H1 (cell line): Measurements from ENCODE around the gene KDM2A. TPM values are rescaled to one million over a fixed set of nuclear protein-coding genes. Genes with fewer than 3 reads are reported as not detected.

Experiments
- CTCF ChIA-PET: fragments of 300-600 bp; sonication (Branson Sonifier 250); formaldehyde crosslinking; loops from one replicate; lab custom pipeline; 2021; ENCODE audit not compliant: partially characterized antibody; lab: Charles Lee
- POLR2A ChIA-PET: fragments of 300-600 bp; sonication (Branson Sonifier 250); formaldehyde crosslinking; loops from one replicate; lab custom pipeline; 2021; ENCODE audit warnings: inconsistent platforms; ENCODE audit not compliant: partially characterized antibody; lab: Charles Lee
- DNase-seq, 2 experiments: peaks; one replicate each; pipeline versions ENCODE4 v3.0.0 to v3.0.0-alpha.2; 2010 to 2022; ENCODE audit warnings: low spot score in 2 of 2, low read depth in 1 of 2, mixed read lengths in 1 of 2
- FAIRE-seq: peaks from 2 replicates; lab custom pipeline; 2011; peaks lifted over from hg19 to GRCh38; lab: Jason Lieb, UNC
- H2AFZ ChIP-seq: 2 replicates; pipeline ENCODE4 v1.8.1; 2012; ENCODE audit warnings: low read length, inconsistent platforms
- H2AK5ac ChIP-seq: 2 replicates; pipeline ENCODE4 v1.6.1; 2013; ENCODE audit warnings: low read depth, low read length
- H2BK120ac ChIP-seq: replicated peaks from 2 replicates; pipeline ENCODE3; 2013; ENCODE audit warnings: low read depth, low read length, inconsistent platforms
- H2BK12ac ChIP-seq: 2 replicates; pipeline ENCODE4 v1.6.1; 2013; ENCODE audit warnings: low read depth, low read length
- H2BK15ac ChIP-seq: 2 replicates; pipeline ENCODE4 v1.6.1; 2013; ENCODE audit warnings: low read length
- H2BK20ac ChIP-seq: 2 replicates; pipeline ENCODE4 v1.6.1; 2013; ENCODE audit warnings: low read length
- H2BK5ac ChIP-seq: 2 replicates; pipeline ENCODE4 v1.6.1; 2013; ENCODE audit warnings: low read depth, low read length
- H3K14ac ChIP-seq: 2 replicates; pipeline ENCODE4 v1.6.1; 2013; ENCODE audit warnings: inconsistent platforms; ENCODE audit not compliant: insufficient read length
- H3K18ac ChIP-seq: 2 replicates; pipeline ENCODE4 v1.6.1; 2013; ENCODE audit warnings: low read length; ENCODE audit errors: extremely low read depth
- H3K23ac ChIP-seq: 2 replicates; pipeline ENCODE4 v1.6.1; 2013; ENCODE audit warnings: inconsistent platforms; ENCODE audit not compliant: insufficient read length
- H3K23me2 ChIP-seq: 2 replicates; pipeline ENCODE4 v1.6.1; 2013; ENCODE audit warnings: low read depth, low read length
- H3K27ac ChIP-seq: 2 replicates; pipeline ENCODE4 v1.6.1; 2011; ENCODE audit warnings: low read depth, low read length, inconsistent platforms
- H3K27me3 ChIP-seq, 4 experiments: replicated peaks in 1 of 4; 1 replicate in 1 of 4; 2 replicates in 3 of 4; pipeline versions ENCODE4 v1.6.1 to v1.8.1; 2011 to 2013; ENCODE audit warnings: low read length in 3 of 4, mild to moderate bottlenecking in 3 of 4, inconsistent platforms in 2 of 4, mixed read lengths in 2 of 4, moderate library complexity in 1 of 4; ENCODE audit not compliant: control insufficient read depth in 3 of 4, insufficient read depth in 3 of 4; ENCODE audit errors: extremely low read depth in 1 of 4
- H3K36me3 ChIP-seq, 4 experiments: 2 replicates each; pipeline versions ENCODE4 v1.6.1 to v1.8.1; 2011 to 2013; ENCODE audit warnings: mild to moderate bottlenecking in 4 of 4, low read length in 3 of 4, moderate library complexity in 2 of 4, control low read depth in 1 of 4, inconsistent platforms in 1 of 4; ENCODE audit not compliant: insufficient read depth in 4 of 4, control insufficient read depth in 2 of 4
- H3K4ac ChIP-seq: replicated peaks from 2 replicates; pipeline ENCODE3; 2013; ENCODE audit warnings: low read length, low read depth, mixed read lengths, inconsistent platforms; ENCODE audit not compliant: insufficient read length
- H3K4me1 ChIP-seq, 4 experiments: replicated peaks in 1 of 4; 1 replicate in 1 of 4; 2 replicates in 3 of 4; pipeline versions ENCODE4 v1.6.1 to v1.8.1; 2011 to 2013; ENCODE audit warnings: low read length in 3 of 4, inconsistent platforms in 2 of 4, mixed read lengths in 1 of 4; ENCODE audit not compliant: insufficient read depth in 4 of 4, control insufficient read depth in 3 of 4
- H3K4me2 ChIP-seq, 2 experiments: 2 replicates each; pipeline versions ENCODE4 v1.6.1 to v1.8.1; 2011 to 2013; ENCODE audit warnings: low read depth in 2 of 2, low read length in 2 of 2, control low read depth in 1 of 2, inconsistent platforms in 1 of 2, mild to moderate bottlenecking in 1 of 2; ENCODE audit not compliant: insufficient read depth in 1 of 2
- H3K4me3 ChIP-seq, 4 experiments: fragments of 200-600, 300-600 bp in 1 of 4; sonication (generic), shearing (Covaris generic), sonication (Bioruptor Twin) in 1 of 4; 2 replicates each; pipeline versions ENCODE4 v1.5.1 to v1.8.1; 2011 to 2016; ENCODE audit warnings: low read length in 4 of 4, low read depth in 3 of 4, control low read depth in 2 of 4, inconsistent platforms in 2 of 4, mild to moderate bottlenecking in 2 of 4, mixed read lengths in 1 of 4, moderate library complexity in 1 of 4; ENCODE audit not compliant: insufficient read depth in 2 of 4; ENCODE audit errors: extremely low read depth in 1 of 4
- H3K56ac ChIP-seq: replicated peaks from 2 replicates; pipeline ENCODE3; 2013; ENCODE audit warnings: low read depth, mild to moderate bottlenecking, mixed read lengths, low read length, inconsistent platforms; ENCODE audit not compliant: insufficient read length
- H3K79me1 ChIP-seq: 2 replicates; pipeline ENCODE4 v1.6.1; 2013; ENCODE audit warnings: low read depth, low read length, control low read depth
- H3K79me2 ChIP-seq, 2 experiments: 2 replicates each; pipeline versions ENCODE4 v1.6.1 to v1.8.1; 2012 to 2013; ENCODE audit warnings: low read length in 2 of 2, mild to moderate bottlenecking in 2 of 2, inconsistent platforms in 1 of 2; ENCODE audit not compliant: insufficient read depth in 2 of 2, control insufficient read depth in 1 of 2
- H3K9ac ChIP-seq, 4 experiments: replicated peaks in 1 of 4; 1 replicate in 1 of 4; 2 replicates in 3 of 4; pipeline versions ENCODE4 v1.6.1 to v1.8.1; 2011 to 2013; ENCODE audit warnings: low read depth in 3 of 4, low read length in 3 of 4, control low read depth in 2 of 4, mild to moderate bottlenecking in 2 of 4, moderate library complexity in 2 of 4, inconsistent platforms in 1 of 4; ENCODE audit errors: extremely low read depth in 1 of 4
- H3K9me3 ChIP-seq, 2 experiments: 2 replicates each; pipeline versions ENCODE4 v1.6.1 to v1.8.1; 2012 to 2013; ENCODE audit warnings: mild to moderate bottlenecking in 2 of 2, moderate library complexity in 2 of 2, control low read depth in 1 of 2, inconsistent platforms in 1 of 2, low read depth in 1 of 2, low read length in 1 of 2, mixed read lengths in 1 of 2; ENCODE audit not compliant: insufficient read depth in 2 of 2
- H4K20me1 ChIP-seq, 2 experiments: replicated peaks in 1 of 2; 2 replicates each; pipeline versions ENCODE3 to v1.8.1; 2011 to 2013; ENCODE audit warnings: inconsistent platforms in 2 of 2, low read length in 2 of 2, mild to moderate bottlenecking in 1 of 2; ENCODE audit not compliant: insufficient read depth in 2 of 2, control insufficient read depth in 1 of 2
- H4K5ac ChIP-seq: 2 replicates; pipeline ENCODE4 v1.6.1; 2013; ENCODE audit warnings: low read length, low read depth, mixed read lengths, inconsistent platforms; ENCODE audit not compliant: insufficient read length
- H4K8ac ChIP-seq: 2 replicates; pipeline ENCODE4 v1.8.0; 2013; ENCODE audit warnings: mild to moderate bottlenecking, moderate library complexity, low read length, inconsistent platforms; ENCODE audit not compliant: insufficient read depth; ENCODE audit errors: extremely low read depth
- H4K91ac ChIP-seq: replicated peaks from 2 replicates; pipeline ENCODE3; 2013; ENCODE audit warnings: low read length, mixed read lengths, inconsistent platforms; ENCODE audit not compliant: insufficient read length
- E2F6 ChIP-seq: IDR thresholded peaks from 2 replicates; pipeline ENCODE4 v1.6.1; 2012; ENCODE audit warnings: inconsistent platforms
- EP300 ChIP-seq, 2 experiments: IDR thresholded peaks; 1 replicate in 1 of 2; 2 replicates in 1 of 2; pipeline ENCODE4 v1.6.1; 2011 to 2012; ENCODE audit warnings: low read depth in 2 of 2, low read length in 2 of 2, mild to moderate bottlenecking in 2 of 2, borderline replicate concordance in 1 of 2, inconsistent platforms in 1 of 2, moderate library complexity in 1 of 2
- GABPA ChIP-seq: IDR thresholded peaks from 2 replicates; pipeline ENCODE4 v1.6.1; 2011; ENCODE audit warnings: mild to moderate bottlenecking, low read length, moderate library complexity, borderline replicate concordance; ENCODE audit not compliant: insufficient read depth
- KDM4A ChIP-seq: IDR thresholded peaks from one replicate; pipeline ENCODE4 v1.7.1; 2012; ENCODE audit warnings: low read depth, mild to moderate bottlenecking, moderate library complexity, low read length, inconsistent platforms; ENCODE audit not compliant: severe bottlenecking
- SIN3A ChIP-seq, 2 experiments: IDR thresholded peaks in 1 of 2; conservative IDR thresholded peaks in 1 of 2; 2 replicates each; pipeline ENCODE4 v1.6.1; 2011 to 2012; ENCODE audit warnings: low read length in 2 of 2, improper control_type of control experiment in 1 of 2, low read depth in 1 of 2, mild to moderate bottlenecking in 1 of 2
- TCF12 ChIP-seq: IDR thresholded peaks from 2 replicates; pipeline ENCODE4 v1.6.1; 2011; ENCODE audit warnings: low read depth, mild to moderate bottlenecking, low read length
- USF2 ChIP-seq: IDR thresholded peaks from 2 replicates; pipeline ENCODE4 v1.6.1; 2011; ENCODE audit warnings: low read length, improper control_type of control experiment
- ZNF274 ChIP-seq: IDR thresholded peaks from 2 replicates; pipeline ENCODE4 v1.7.0; 2012; ENCODE audit warnings: low read length, borderline replicate concordance; ENCODE audit errors: extremely low read depth
- WGBS, 2 experiments: shearing (Covaris generic) in 1 of 2; methylation state at CpG; one replicate each; pipeline versions ENCODE4 v1.1.6 to v1.1.7; 2013 to 2015; ENCODE audit warnings: low lambda C conversion rate in 2 of 2, mixed read lengths in 2 of 2, inconsistent platforms in 1 of 2, low coverage in 1 of 2, missing lambda C conversion rate in 1 of 2; ENCODE audit not compliant: insufficient replicate concordance in 2 of 2, insufficient coverage in 1 of 2, insufficient read length in 1 of 2; ENCODE audit errors: extremely low coverage in 1 of 2, missing lambda C conversion rate in 1 of 2; 5-methylcytosine and 5-hydroxymethylcytosine counted together
- polyA plus RNA-seq, 7 experiments: library from polyadenylated mRNA; depleted of rRNA in 3 of 7; stranded (reverse) in 5 of 7; unstranded in 2 of 7; fragments of >200 nt in 5 of 7; fragments of 200-250 nt in 2 of 7; gene quantifications; 1 replicate in 5 of 7; 2 replicates in 1 of 7; 4 replicates in 1 of 7; pipeline versions ENCODE4 v1.2.1 to v1.2.3, GENCODE V29; 2011 to 2013; ENCODE audit warnings: missing spikeins in 2 of 7, mixed read lengths in 2 of 7
- total RNA-seq: library from RNA; stranded (reverse); fragmentation: NEBNext Ultra II Directional; extraction: Animal tissue kit (Norgen Biotek cat#: 25700); gene quantifications from 2 replicates; pipeline ENCODE4 v1.2.1, GENCODE V29; 2021

Gene KDM2A
- total and polyA plus RNA-seq, 2 of the 8 experiments (the other 6 are each of a cell fraction or from before 2014, with no cell fraction given): 55.4 to 66.2 TPM

- Histone ChIP-seq H4K91ac (peak overlapping the region; percentile 76), H4K8ac (peak overlapping the region; percentile 4; the same call in 1 of the 2 replicates), H3K9me3 (no peaks in the 10 kb centered on the region), H2BK20ac (no peak overlapping the region), H2BK15ac (peak overlapping the region; percentile 61; the same call in 1 of the 2 replicates), H4K20me1 (peaks cover 0 to 11% of the 10 kb centered on the region in 2 experiments), H3K4me3 (peak overlapping the region; percentile 67 to 94 (median 74)), H3K79me1 (no peaks in the 10 kb centered on the region; the same call in 1 of the 2 replicates), H3K23me2 (peaks cover 19% of the 10 kb centered on the region; the same call in 1 of the 2 replicates), H3K79me2 (no peaks in the 10 kb centered on the region), H3K18ac (peak overlapping the region; percentile 90), H3K14ac (no peak overlapping the region), H3K27me3 (peaks cover 0 to 11% (median 7%) of the 10 kb centered on the region in 4 experiments; a peak in 5 of 7 replicates), H4K5ac (peak overlapping the region; percentile 59), H3K4me2 (peak overlapping the region; percentile 81 to 85), H2BK5ac (peak overlapping the region; percentile 85; the same call in 1 of the 2 replicates), H3K27ac (no peak overlapping the region), H3K23ac (no peak overlapping the region), H2BK12ac (no peak overlapping the region), H2AK5ac (no peak overlapping the region), H3K4ac (peak overlapping the region; percentile 74), H2BK120ac (no peak overlapping the region), H3K4me1 (peaks cover 0 to 20% (median 16%) of the 10 kb centered on the region in 4 experiments; a peak in 5 of 7 replicates), H3K56ac (peak overlapping the region; percentile 56), H3K9ac (peak overlapping the region in 2 of 4 experiments; percentile 26 to 41; a peak in 4 of 7 replicates), H2AFZ (no peak overlapping the region), H3K36me3 (peaks cover 0 to 14% (median 6%) of the 10 kb centered on the region in 4 experiments; a peak in 3 of 8 replicates)
- ChIA-PET POLR2A (interaction anchor here (0.9 to 9.7 kb wide), 14 partner anchors 11 to 183 kb away, joined by 3 to 106 read pairs (median 4); partner anchors contain the start of genes ANKRD13D, CORO1B and PPP1CA), CTCF (interaction anchor here (0.6 to 4.8 kb wide), 14 partner anchors 9 to 83 kb away, joined by 3 to 33 read pairs (median 5); partner anchors contain the start of gene ANKRD13D)
- FAIRE-seq (no peak), DNase-seq (peak in 1 of 2 experiments; percentile 84)
- 2% methylated on average over 22 of the region's 23 CpGs; no CpG with 5 or more reads in 1 of the 2 experiments for WGBS, 2 experiments
- TF ChIP-seq KDM4A (peak; percentile 64), USF2 (peak; percentile 40; the same call in 1 of the 2 replicates), SIN3A (conservative IDR thresholded peaks at IDR 0.05 in 1 of 2, IDR thresholded peaks at IDR 0.05 in 1 of 2; ENCODE audit: low read depth in 1 of 2, low read length in 2 of 2) (no peak), E2F6 (peak; percentile 38; the same call in 1 of the 2 replicates), GABPA (no peak), TCF12 (no peak), EP300 (IDR thresholded peaks at IDR 0.05; ENCODE audit: borderline replicate concordance in 1 of 2, low read depth in 2 of 2, low read length in 2 of 2) (no peak), ZNF274 (no peak)
Observed at GRCh38 chr11:67302571-67303131, 183.6 kb downstream of the KDM2A start.
